ENCODE measurements around the gene PGAM5. TPM values are rescaled to one million over a fixed set of nuclear protein-coding genes. Genes with fewer than 3 reads are reported as not detected.
A peak's percentile ranks its signal among the peaks of the same experiment; 100 is the strongest.

PGAM5 gene
- total and polyA plus RNA-seq, 8 donors, result 1.8 to 49.8 (median 15.5) TPM

DNA sequence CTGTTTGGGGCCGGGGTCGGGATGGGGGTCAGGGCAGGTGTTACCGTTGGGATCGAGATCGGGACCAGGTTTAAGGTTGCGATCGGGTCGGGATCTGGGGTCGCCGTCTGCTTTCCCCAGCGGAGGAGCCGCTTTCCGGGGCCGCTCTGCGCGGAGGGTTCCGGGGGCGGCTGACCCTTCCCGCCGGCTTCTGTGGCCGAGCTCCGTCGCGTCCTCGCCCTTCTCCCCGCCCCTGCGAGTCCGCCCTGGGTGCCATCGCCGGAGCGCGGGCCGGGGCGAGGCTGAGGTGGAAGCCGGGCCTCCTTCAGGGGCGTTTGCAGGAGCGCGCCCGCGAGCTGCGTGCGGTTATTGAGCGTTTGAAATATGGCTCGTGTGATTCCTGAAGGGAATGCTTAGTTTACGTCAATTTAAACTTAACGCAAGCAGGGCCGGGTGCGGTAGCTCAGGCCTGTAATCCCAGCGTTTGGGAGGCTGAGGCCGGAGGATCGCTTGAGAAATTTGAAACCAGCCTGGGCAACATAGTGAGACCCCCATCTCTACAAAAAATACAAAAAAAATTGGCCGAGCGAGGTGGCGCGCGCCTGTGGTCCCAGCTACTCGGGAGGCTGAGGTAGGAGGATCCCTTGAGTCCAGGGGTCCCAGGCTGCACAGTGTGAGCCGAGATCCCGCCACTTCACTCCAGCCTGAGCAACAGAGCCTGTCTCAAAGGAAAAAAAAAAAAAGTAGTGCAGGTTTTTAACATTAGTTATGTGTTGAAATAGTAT, 620 bp downstream of the PGAM5 start:
- WGBS, 5 donors, result 7 to 19% (median 7%) methylated on average over 21 to 59 of the region's 59 CpGs
- H3K27ac ChIP-seq, result peak overlapping the region; percentile 42 to 95 (median 85)
- no peaks in the 10 kb centered on the region for H3K9me3 ChIP-seq
- H3K4me3 ChIP-seq, result peak overlapping the region; percentile 81 to 98 (median 92)
- H3K36me3 ChIP-seq, result peaks cover 13 to 30% (median 20%) of the 10 kb centered on the region in 4 donors
- intact Hi-C loops (cut with DNase I; ENCODE audit: low total_unique reads), result no loop called here
- peak; percentile 34 to 56 for DNase-seq
- H3K27me3 ChIP-seq, result no peaks in the 10 kb centered on the region
- TF ChIP-seq, protein P1, sequence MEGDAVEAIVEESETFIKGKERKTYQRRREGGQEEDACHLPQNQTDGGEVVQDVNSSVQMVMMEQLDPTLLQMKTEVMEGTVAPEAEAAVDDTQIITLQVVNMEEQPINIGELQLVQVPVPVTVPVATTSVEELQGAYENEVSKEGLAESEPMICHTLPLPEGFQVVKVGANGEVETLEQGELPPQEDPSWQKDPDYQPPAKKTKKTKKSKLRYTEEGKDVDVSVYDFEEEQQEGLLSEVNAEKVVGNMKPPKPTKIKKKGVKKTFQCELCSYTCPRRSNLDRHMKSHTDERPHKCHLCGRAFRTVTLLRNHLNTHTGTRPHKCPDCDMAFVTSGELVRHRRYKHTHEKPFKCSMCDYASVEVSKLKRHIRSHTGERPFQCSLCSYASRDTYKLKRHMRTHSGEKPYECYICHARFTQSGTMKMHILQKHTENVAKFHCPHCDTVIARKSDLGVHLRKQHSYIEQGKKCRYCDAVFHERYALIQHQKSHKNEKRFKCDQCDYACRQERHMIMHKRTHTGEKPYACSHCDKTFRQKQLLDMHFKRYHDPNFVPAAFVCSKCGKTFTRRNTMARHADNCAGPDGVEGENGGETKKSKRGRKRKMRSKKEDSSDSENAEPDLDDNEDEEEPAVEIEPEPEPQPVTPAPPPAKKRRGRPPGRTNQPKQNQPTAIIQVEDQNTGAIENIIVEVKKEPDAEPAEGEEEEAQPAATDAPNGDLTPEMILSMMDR (IDR thresholded peaks at IDR 0.05), result no peak
- peak in 1 of 3 donors; percentile 6 for TF ChIP-seq POLR2AphosphoS5 (IDR thresholded peaks at IDR 0.05)
- H3K4me1 ChIP-seq, result peaks cover 9 to 39% (median 28%) of the 10 kb centered on the region in 4 donors

DNA sequence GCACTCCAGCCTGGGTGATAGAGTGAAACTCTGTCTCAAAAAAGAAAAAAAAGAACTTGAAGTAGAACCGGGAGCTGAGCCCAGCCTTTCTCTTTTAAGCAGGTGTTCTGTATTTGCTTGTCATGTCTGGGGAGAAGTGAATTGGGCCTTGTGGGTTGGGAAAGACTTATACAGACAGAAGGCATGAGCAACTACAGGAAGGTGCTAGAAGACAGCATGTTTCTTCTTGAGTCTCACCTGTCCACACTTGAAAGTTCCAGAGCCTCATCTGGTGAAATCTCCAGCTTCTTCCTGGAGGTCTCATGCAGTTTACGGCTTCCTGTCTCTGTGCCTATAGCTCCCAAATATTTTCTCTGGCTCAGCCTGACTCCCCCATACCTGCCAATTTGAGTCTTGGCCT, 2.5 kb downstream of the PGAM5 start:
- Histone ChIP-seq H3K27ac (no peak overlapping the region), H3K9me3 (no peaks in the 10 kb centered on the region), H3K27me3 (no peaks in the 10 kb centered on the region), H3K4me3 (no peak overlapping the region), H3K36me3 (peaks cover 31 to 41% (median 38%) of the 10 kb centered on the region in 4 donors), H3K4me1 (peaks cover 9 to 39% (median 28%) of the 10 kb centered on the region in 4 donors)
- no peak for DNase-seq
- intact Hi-C loops (cut with DNase I; ENCODE audit: low total_unique reads), result no loop called here
- no peak for TF ChIP-seq POLR2A (IDR thresholded peaks at IDR 0.05)
- TF ChIP-seq, protein P1 (IDR thresholded peaks at IDR 0.05), result no peak
- no peak for TF ChIP-seq POLR2AphosphoS5 (IDR thresholded peaks at IDR 0.05)
- no peak for TF ChIP-seq EP300 (IDR thresholded peaks at IDR 0.05)
- WGBS, 5 donors, result 70 to 88% (median 76%) methylated on average over 2 of the region's 2 CpGs

DNA sequence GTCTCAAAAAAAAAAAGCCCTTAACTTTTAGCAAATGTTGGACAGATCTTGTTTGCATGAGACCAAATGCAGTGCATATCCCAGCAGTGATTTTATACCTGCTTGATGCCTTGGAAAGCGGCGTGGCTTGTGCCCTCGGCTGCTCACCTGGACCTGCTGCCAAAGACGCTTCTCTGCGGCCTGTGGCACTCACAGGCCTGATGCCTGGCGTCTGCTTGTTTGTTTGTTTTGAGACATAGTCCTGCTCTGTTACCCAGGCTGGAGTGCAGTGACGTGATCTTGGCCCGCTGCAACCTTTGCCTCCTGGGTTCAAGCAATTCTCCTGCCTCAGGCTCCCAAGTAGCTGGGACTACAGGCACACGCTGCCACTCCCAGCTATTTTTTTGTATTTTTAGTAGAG, 5.2 kb downstream of the PGAM5 start:
- no peaks in the 10 kb centered on the region for H3K9me3 ChIP-seq
- intact Hi-C loops (cut with DNase I; ENCODE audit: low total_unique reads), result no loop called here
- no peak overlapping the region for H3K4me3 ChIP-seq
- WGBS, 5 donors, result 81 to 95% (median 89%) methylated on average over 8 to 9 of the region's 9 CpGs
- H3K4me1 ChIP-seq, result peaks cover 9 to 29% (median 15%) of the 10 kb centered on the region in 4 donors
- TF ChIP-seq, protein P1 (IDR thresholded peaks at IDR 0.05), result no peak
- no peak for TF ChIP-seq EP300 (IDR thresholded peaks at IDR 0.05)
- no peak for TF ChIP-seq POLR2AphosphoS5 (IDR thresholded peaks at IDR 0.05)
- no peak for TF ChIP-seq POLR2A (IDR thresholded peaks at IDR 0.05)
- no peak for DNase-seq
- no peaks in the 10 kb centered on the region for H3K27me3 ChIP-seq
- no peak overlapping the region for H3K27ac ChIP-seq
- peaks cover 44 to 67% (median 65%) of the 10 kb centered on the region in 4 donors for H3K36me3 ChIP-seq

DNA sequence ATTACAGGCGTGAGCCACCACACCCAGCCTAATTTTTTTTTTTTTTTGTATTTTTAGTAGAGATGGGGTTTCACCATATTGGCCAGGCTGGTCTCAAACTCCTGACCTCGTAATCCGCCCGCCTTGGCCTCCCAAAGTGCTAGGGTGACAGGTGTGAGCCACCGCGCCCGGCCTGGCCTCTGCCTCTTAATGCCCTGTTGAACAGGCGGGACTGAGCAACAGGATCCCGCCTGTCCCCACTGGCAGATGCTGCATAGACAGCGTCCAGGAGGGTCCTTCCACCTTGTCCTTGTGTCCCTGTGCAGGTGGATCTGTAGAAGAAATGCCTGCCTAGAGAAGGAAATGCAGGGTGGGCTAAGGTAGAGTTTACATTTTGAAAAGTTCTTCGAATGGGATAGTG, 5.7 kb downstream of the PGAM5 start:
- intact Hi-C loops (cut with DNase I; ENCODE audit: low total_unique reads), result no loop called here
- DNase-seq, result no peak
- H3K36me3 ChIP-seq, result peaks cover 47 to 72% (median 70%) of the 10 kb centered on the region in 4 donors
- H3K27ac ChIP-seq, result no peak overlapping the region
- H3K4me3 ChIP-seq, result no peak overlapping the region
- peaks cover 7 to 27% (median 13%) of the 10 kb centered on the region in 4 donors for H3K4me1 ChIP-seq
- TF ChIP-seq EP300 (IDR thresholded peaks at IDR 0.05), result no peak
- TF ChIP-seq POLR2A (IDR thresholded peaks at IDR 0.05), result no peak
- TF ChIP-seq, protein P1 (IDR thresholded peaks at IDR 0.05), result no peak
- no peak for TF ChIP-seq POLR2AphosphoS5 (IDR thresholded peaks at IDR 0.05)
- 77 to 96% (median 83%) methylated on average over 11 of the region's 11 CpGs for WGBS, 5 donors
- H3K27me3 ChIP-seq, result no peaks in the 10 kb centered on the region
- no peaks in the 10 kb centered on the region for H3K9me3 ChIP-seq
